ENCODE results near the gene ZNF727.
"Not testable (repeated sequence)": the region's sequence is repeated elsewhere in the genome, so short reads cannot be mapped to it uniquely, and the experiment has no call there.

Gene ZNF727

GRCh38 chr7:64087501-64087900 lies 42.3 kb downstream of the ZNF727 start:
- TF ChIP-seq ESRRG (CRISPR knock-in tag; IDR thresholded peaks at IDR 0.05) (no peak), ZC3H10 (CRISPR knock-in tag; IDR thresholded peaks at IDR 0.05) (no peak), BACH2 (CRISPR knock-in tag; IDR thresholded peaks at IDR 0.05; ENCODE audit: borderline replicate concordance) (no peak), CSDC2 (CRISPR knock-in tag; IDR thresholded peaks at IDR 0.05) (no peak), PATZ1 (CRISPR knock-in tag; IDR thresholded peaks at IDR 0.05; ENCODE audit: borderline replicate concordance) (no peak), GLIS3 (CRISPR knock-in tag; IDR thresholded peaks at IDR 0.05) (no peak), SNAI2 (CRISPR knock-in tag; IDR thresholded peaks at IDR 0.05) (no peak), ZNF8 (CRISPR knock-in tag; IDR thresholded peaks at IDR 0.05) (no peak), ZFP3 (CRISPR knock-in tag; IDR thresholded peaks at IDR 0.05) (no peak), TCF4 (CRISPR knock-in tag; IDR thresholded peaks at IDR 0.05; ENCODE audit: borderline replicate concordance) (no peak), ARNTL (CRISPR knock-in tag; IDR thresholded peaks at IDR 0.05; ENCODE audit: borderline replicate concordance, low read depth) (no peak), PPARA (CRISPR knock-in tag; IDR thresholded peaks at IDR 0.05; ENCODE audit: borderline replicate concordance) (no peak)
- no peak for ATAC-seq

- not testable (repeated sequence) for ATAC-seq
Measured at GRCh38 chr7:64088863-64089262, 43.6 kb downstream of the ZNF727 start.
